ENCODE results near the gene MYO18A.

MYO18A gene

GRCh38 chr17:29095439-29095838 is 84.8 kb downstream of the MYO18A start:
- TF ChIP-seq, protein P1, sequence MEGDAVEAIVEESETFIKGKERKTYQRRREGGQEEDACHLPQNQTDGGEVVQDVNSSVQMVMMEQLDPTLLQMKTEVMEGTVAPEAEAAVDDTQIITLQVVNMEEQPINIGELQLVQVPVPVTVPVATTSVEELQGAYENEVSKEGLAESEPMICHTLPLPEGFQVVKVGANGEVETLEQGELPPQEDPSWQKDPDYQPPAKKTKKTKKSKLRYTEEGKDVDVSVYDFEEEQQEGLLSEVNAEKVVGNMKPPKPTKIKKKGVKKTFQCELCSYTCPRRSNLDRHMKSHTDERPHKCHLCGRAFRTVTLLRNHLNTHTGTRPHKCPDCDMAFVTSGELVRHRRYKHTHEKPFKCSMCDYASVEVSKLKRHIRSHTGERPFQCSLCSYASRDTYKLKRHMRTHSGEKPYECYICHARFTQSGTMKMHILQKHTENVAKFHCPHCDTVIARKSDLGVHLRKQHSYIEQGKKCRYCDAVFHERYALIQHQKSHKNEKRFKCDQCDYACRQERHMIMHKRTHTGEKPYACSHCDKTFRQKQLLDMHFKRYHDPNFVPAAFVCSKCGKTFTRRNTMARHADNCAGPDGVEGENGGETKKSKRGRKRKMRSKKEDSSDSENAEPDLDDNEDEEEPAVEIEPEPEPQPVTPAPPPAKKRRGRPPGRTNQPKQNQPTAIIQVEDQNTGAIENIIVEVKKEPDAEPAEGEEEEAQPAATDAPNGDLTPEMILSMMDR (IDR thresholded peaks at IDR 0.05; ENCODE audit: extremely low read depth, missing control alignments), result no peak
- DNase-seq (ENCODE audit: low spot score), result no peak

DNA sequence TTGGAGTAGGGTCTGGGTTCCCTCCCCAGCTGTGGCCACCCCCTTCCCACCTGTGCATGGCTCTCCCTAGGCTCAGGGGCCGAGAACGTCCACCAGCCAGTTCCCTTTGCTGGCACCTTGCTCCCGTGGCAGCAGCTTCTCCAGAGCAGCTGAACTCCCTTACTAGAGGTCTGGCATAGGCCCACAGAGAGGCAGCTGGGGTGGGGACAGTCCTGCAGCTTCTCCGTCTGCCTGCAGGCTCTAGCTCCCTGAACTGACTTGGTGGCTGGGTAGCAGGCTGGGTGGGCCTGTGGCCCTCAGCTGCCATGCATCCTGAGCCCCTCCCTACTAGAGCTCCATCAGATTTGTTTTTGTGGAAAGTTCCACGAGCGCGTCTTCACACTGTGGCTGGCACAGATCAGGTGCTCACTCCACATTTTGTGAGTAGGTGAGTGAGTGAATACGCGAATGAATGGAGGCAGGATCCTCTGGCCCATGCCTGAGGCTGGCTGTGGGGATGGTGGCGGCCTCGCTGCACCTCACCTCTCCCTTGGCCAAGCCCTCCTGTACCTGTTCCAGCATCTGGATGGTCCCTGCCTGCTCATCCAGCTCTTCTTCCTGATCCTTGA is 86.0 kb downstream of the MYO18A start:
- TF ChIP-seq, protein P1 (IDR thresholded peaks at IDR 0.05; ENCODE audit: extremely low read depth, missing control alignments), result no peak

GRCh38 chr17:29093090-29093871 is 86.9 kb downstream of the MYO18A start:
- TF ChIP-seq, protein P1 (IDR thresholded peaks at IDR 0.05; ENCODE audit: extremely low read depth, missing control alignments), result no peak
- no peak for DNase-seq (ENCODE audit: low spot score)

More for the DNA sequence above, 86.0 kb downstream of the MYO18A start:
- no peak for DNase-seq (ENCODE audit: low spot score)

- DNase-seq (ENCODE audit: low spot score), result no peak
- TF ChIP-seq, protein P1 (IDR thresholded peaks at IDR 0.05; ENCODE audit: extremely low read depth, missing control alignments), result no peak
These were observed 88.5 kb downstream of the MYO18A start for GRCh38 chr17:29091606-29092289.

DNA sequence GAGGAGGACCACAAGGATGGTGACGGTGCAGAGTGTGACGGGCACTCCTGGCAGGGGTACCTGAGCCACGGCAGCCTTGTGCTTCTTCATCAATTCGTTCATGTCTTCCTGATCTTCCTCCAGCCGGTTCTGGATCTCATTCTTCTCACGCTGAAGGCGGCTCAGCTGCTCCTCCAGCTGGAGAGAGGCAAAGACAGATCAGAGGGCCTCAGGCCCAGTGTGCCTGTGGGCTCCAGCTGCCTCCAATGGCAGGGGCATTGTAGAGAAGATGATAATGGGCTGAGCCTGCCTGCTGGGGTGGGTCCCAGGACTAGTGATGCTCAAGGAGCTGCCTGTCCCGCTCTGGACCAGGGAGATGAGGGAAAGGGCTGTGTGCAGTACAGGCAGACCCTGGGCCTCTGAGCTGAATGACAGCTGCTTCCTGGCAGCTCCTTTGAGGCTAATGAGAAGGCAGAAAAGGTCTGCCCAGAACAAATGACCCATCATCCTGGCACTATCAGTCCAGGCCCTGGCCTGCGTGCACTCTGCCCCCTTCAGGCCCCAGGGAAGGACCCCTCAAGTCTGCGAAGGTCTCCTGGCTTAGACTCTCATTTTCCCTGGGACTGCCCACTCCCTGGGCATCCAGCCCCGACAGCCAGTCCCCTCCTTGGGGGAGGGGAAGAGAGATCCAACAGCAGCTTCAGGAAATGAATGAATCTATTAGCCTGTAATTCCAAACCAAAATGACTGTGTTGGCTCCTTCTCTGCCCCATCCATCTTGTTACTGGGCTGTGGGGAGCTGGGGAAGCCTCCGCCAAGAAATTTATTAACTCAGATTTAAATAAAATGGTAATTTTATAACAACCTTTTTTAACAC is 89.2 kb downstream of the MYO18A start:
- DNase-seq (ENCODE audit: low spot score), result no peak
- TF ChIP-seq, protein P1 (IDR thresholded peaks at IDR 0.05; ENCODE audit: extremely low read depth, missing control alignments), result no peak

- DNase-seq (ENCODE audit: low spot score), result no peak
- TF ChIP-seq, protein P1 (IDR thresholded peaks at IDR 0.05; ENCODE audit: extremely low read depth, missing control alignments), result no peak
These were observed 90.1 kb downstream of the MYO18A start for GRCh38 chr17:29090108-29090507.
